Stimulated activated CD8-positive, alpha-beta memory T cell treated with anti-CD3 and anti-CD28 coated beads, Interleukin-7, amount 100 ng/mL, for 1 hour (primary cell): ENCODE measurements around the gene DYNLT1.
"Not testable (repeated sequence)": the region's sequence is repeated elsewhere in the genome, so short reads cannot be mapped to it uniquely, and the experiment has no call there.

Source experiments
- DNase-seq, 2 donors: peaks; one replicate each; pipeline ENCODE4 v3.0.0-alpha.2; 2020; ENCODE audit warnings: low read depth in 2 of 2

Gene DYNLT1

GRCh38 chr6:158663625-158664165, 19.2 kb upstream of the DYNLT1 start:
- DNase-seq, result no peak

GRCh38 chr6:158662954-158663624, 18.5 kb upstream of the DYNLT1 start:
- DNase-seq, result no peak

- DNase-seq, result no peak
Observed at GRCh38 chr6:158662607-158662953, 18.0 kb upstream of the DYNLT1 start.

- DNase-seq, result no peak
Observed at GRCh38 chr6:158661156-158661685, 16.7 kb upstream of the DYNLT1 start.

GRCh38 chr6:158660333-158660754, 15.8 kb upstream of the DYNLT1 start:
- DNase-seq, result no peak

- DNase-seq, result not testable (repeated sequence)
Observed at GRCh38 chr6:158656986-158657385, 12.4 kb upstream of the DYNLT1 start.

- no peak for DNase-seq
Observed at GRCh38 chr6:158655569-158656450, 11.3 kb upstream of the DYNLT1 start.

GRCh38 chr6:158654960-158655489, 10.5 kb upstream of the DYNLT1 start:
- no peak for DNase-seq

GRCh38 chr6:158654498-158654897, 10.0 kb upstream of the DYNLT1 start:
- DNase-seq, result no peak

GRCh38 chr6:158653577-158654354, 9.2 kb upstream of the DYNLT1 start:
- peak; percentile 67 for DNase-seq

GRCh38 chr6:158651981-158652737, 7.6 kb upstream of the DYNLT1 start:
- not testable (repeated sequence) for DNase-seq

- DNase-seq, result peak; percentile 37 to 39
Observed at GRCh38 chr6:158649289-158650143, 5.0 kb upstream of the DYNLT1 start, which contains the start of gene SYTL3. Gene SYTL3, plus strand, starts transcription at chr6:158650054. Its CDS starts 13,215 bp downstream, at chr6:158663269.

- DNase-seq, result no peak
Observed at GRCh38 chr6:158648682-158649131, 4.2 kb upstream of the DYNLT1 start.

- no peak for DNase-seq
Observed at GRCh38 chr6:158647501-158647900, 3.0 kb upstream of the DYNLT1 start.

GRCh38 chr6:158646023-158646910, 1.7 kb upstream of the DYNLT1 start:
- no peak for DNase-seq

GRCh38 chr6:158645064-158646022, 800 bp upstream of the DYNLT1 start:
- DNase-seq, result no peak

- no peak for DNase-seq
Observed at GRCh38 chr6:158643836-158644230, 710 bp downstream of the DYNLT1 start.
